Heart left ventricle (tissue), 13 donors: ENCODE results near the gene NDST1.

Experiments
- CTCF ChIP-seq, 12 donors: fragments of 200-600 bp; sonication (generic) in 4 of 12; IDR thresholded peaks; one replicate each; pipeline versions ENCODE4 v1.5.0 to v1.8.0; 2018 to 2022; ENCODE audit warnings: antibody characterized with exemption in 12 of 12, mild to moderate bottlenecking in 5 of 12
- POLR2A ChIP-seq, 2 donors: fragments of 450-650 bp; IDR thresholded peaks; one replicate each; pipeline ENCODE4 v1.6.1; 2017; ENCODE audit warnings: antibody characterized with exemption in 2 of 2, mild to moderate bottlenecking in 2 of 2, moderate library complexity in 2 of 2
- donor health status: ischemic (EF 13 %, LVEDD 7.1; RV severe dilation, severe dysfunction).
- donor health status: DM: no; HTN: yes; CAD: no.
- donor health status: DM: no; HTN: no; CAD: no.
- donor health status: ischemic (EF 25% LVEDD 6.9; RV normal size, moderate dysfunction).
- donor health status: ischemic (EF 25% LVEDD 5.7; RV mildly dilated, moderate dysfunction).
- donor health status: ischemic (EF 35%, LVEDD 5.7; RV mildly dilated, moderate dysfunction).
- donor health status: nonischemic (EF 11% LVEDD 7.7; RV severe dilation, severe dysfunction).
- donor health status: DM: yes; HTN: yes; CAD: no.
- donor health status: PGD.
- donor health status: ischemic (EF 29% LVEDD 5.4; RV normal size, mild dysfunction).
- donor health status: nonischemic (EF 23%, LVEDD 6.1; RV moderate dilation, normal function).

- TF ChIP-seq CTCF (IDR thresholded peaks at IDR 0.05) (no peak), POLR2A (IDR thresholded peaks at IDR 0.05) (no peak)
Observed at GRCh38 chr5:150522504-150523414, 14.8 kb downstream of the NDST1 start.
